ENCODE measurements around the gene DHRS13.
"Not testable (repeated sequence)": the region's sequence is repeated elsewhere in the genome, so short reads cannot be mapped to it uniquely, and the experiment has no call there.

DHRS13 gene

DNA sequence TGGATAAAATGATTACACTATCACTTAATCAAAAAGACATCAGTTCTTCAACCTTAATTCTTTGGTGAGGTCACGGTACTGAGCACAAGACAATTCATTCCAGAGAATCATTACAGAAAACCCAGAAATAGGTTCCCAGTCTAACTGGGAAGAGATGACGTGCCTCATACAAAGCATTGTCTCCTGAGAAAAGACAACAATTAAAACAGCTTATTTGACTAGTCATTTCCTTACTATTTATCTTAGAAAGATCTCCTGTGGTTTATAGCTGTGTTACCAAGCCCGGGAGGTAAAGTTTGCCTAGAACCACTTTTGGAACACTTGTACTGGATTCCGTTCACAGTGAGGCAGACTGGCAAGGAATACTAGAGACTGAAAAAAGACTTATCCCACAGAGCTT lies 43.4 kb upstream of the DHRS13 start:
- H3K36me3 ChIP-seq (ENCODE audit: control insufficient read depth, insufficient read depth, low read length): peaks cover 53% of the 10 kb centered on the region
- peaks cover 14% of the 10 kb centered on the region for H3K4me1 ChIP-seq (ENCODE audit: control insufficient read depth, insufficient read depth, low read length)
- H3K9ac ChIP-seq (ENCODE audit: low read depth, low read length): no peak overlapping the region
- H3K9me3 ChIP-seq (ENCODE audit: control insufficient read depth, insufficient read depth, low read length): no peaks in the 10 kb centered on the region
- no peaks in the 10 kb centered on the region for H3K27me3 ChIP-seq (ENCODE audit: control insufficient read depth, insufficient read depth, low read length)
- H3K27ac ChIP-seq (ENCODE audit: low read depth, low read length): peak overlapping the region; percentile 38
- no peak overlapping the region for H3K4me3 ChIP-seq (ENCODE audit: low read depth, low read length)

GRCh38 chr17:28944862-28945741 lies 42.2 kb upstream of the DHRS13 start:
- Histone ChIP-seq H3K36me3 (ENCODE audit: control insufficient read depth, insufficient read depth, low read length) (peaks cover 62% of the 10 kb centered on the region), H3K4me1 (ENCODE audit: control insufficient read depth, insufficient read depth, low read length) (peaks cover 25% of the 10 kb centered on the region), H3K27ac (ENCODE audit: low read depth, low read length) (no peak overlapping the region), H3K27me3 (ENCODE audit: control insufficient read depth, insufficient read depth, low read length) (no peaks in the 10 kb centered on the region), H3K9ac (ENCODE audit: low read depth, low read length) (no peak overlapping the region), H3K9me3 (ENCODE audit: control insufficient read depth, insufficient read depth, low read length) (no peaks in the 10 kb centered on the region), H3K4me3 (ENCODE audit: low read depth, low read length) (no peak overlapping the region)

DNA sequence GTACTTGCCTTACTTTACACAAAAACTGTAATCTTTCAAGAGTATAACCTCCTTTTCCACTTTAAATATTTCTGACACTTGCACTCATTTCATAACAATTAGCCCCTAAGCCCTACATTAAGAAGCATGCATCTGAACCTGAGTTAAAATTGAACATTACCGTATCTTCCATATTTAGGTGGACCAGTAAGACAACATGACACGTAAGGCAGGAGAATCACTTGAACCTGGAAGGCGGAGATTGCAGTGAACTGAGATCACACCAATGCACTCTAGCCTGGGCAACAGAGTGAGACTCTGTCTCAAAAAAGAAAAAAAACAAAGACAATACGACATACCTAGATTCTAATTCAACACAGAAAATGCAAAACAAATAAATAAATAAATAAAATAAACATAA lies 41.5 kb upstream of the DHRS13 start:
- Histone ChIP-seq H3K9me3 (ENCODE audit: control insufficient read depth, insufficient read depth, low read length) (no peaks in the 10 kb centered on the region), H3K9ac (ENCODE audit: low read depth, low read length) (no peak overlapping the region), H3K36me3 (ENCODE audit: control insufficient read depth, insufficient read depth, low read length) (peaks cover 69% of the 10 kb centered on the region), H3K4me3 (ENCODE audit: low read depth, low read length) (no peak overlapping the region), H3K27me3 (ENCODE audit: control insufficient read depth, insufficient read depth, low read length) (no peaks in the 10 kb centered on the region), H3K27ac (ENCODE audit: low read depth, low read length) (no peak overlapping the region), H3K4me1 (ENCODE audit: control insufficient read depth, insufficient read depth, low read length) (peaks cover 32% of the 10 kb centered on the region)

- no peak overlapping the region for H3K27ac ChIP-seq (ENCODE audit: low read depth, low read length)
- no peaks in the 10 kb centered on the region for H3K9me3 ChIP-seq (ENCODE audit: control insufficient read depth, insufficient read depth, low read length)
- no peaks in the 10 kb centered on the region for H3K27me3 ChIP-seq (ENCODE audit: control insufficient read depth, insufficient read depth, low read length)
- peaks cover 35% of the 10 kb centered on the region for H3K4me1 ChIP-seq (ENCODE audit: control insufficient read depth, insufficient read depth, low read length)
- H3K9ac ChIP-seq (ENCODE audit: low read depth, low read length): no peak overlapping the region
- peaks cover 70% of the 10 kb centered on the region for H3K36me3 ChIP-seq (ENCODE audit: control insufficient read depth, insufficient read depth, low read length)
- no peak overlapping the region for H3K4me3 ChIP-seq (ENCODE audit: low read depth, low read length)
These were observed 40.0 kb upstream of the DHRS13 start for GRCh38 chr17:28942925-28943324.

- H3K9me3 ChIP-seq (ENCODE audit: control insufficient read depth, insufficient read depth, low read length): no peaks in the 10 kb centered on the region
- H3K4me1 ChIP-seq (ENCODE audit: control insufficient read depth, insufficient read depth, low read length): peaks cover 46% of the 10 kb centered on the region
- no peak overlapping the region for H3K9ac ChIP-seq (ENCODE audit: low read depth, low read length)
- H3K4me3 ChIP-seq (ENCODE audit: low read depth, low read length): no peak overlapping the region
- no peaks in the 10 kb centered on the region for H3K27me3 ChIP-seq (ENCODE audit: control insufficient read depth, insufficient read depth, low read length)
- peaks cover 58% of the 10 kb centered on the region for H3K36me3 ChIP-seq (ENCODE audit: control insufficient read depth, insufficient read depth, low read length)
- peak overlapping the region; percentile 23 for H3K27ac ChIP-seq (ENCODE audit: low read depth, low read length)
These were observed 38.4 kb upstream of the DHRS13 start for GRCh38 chr17:28941251-28941650.

DNA sequence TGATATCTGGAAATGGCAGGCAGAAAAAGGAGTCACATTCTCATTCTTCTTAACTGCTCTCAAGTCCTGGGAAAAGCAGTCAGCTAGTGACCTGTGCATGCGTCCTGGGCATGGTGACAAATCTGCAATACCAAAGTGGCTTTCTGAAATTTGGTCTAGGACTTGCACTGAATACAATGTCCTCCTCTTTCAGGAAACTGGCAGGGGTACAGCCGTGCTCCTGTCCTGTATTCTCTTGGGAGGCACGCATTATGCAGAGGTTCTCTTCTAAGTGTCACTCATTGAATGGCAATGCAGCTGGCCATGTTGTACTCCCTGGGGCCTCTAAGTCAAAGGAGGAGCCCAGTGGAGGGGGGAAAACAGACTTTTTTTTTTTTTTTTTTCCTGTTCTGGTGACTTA lies 37.8 kb upstream of the DHRS13 start:
- Histone ChIP-seq H3K27ac (ENCODE audit: low read depth, low read length) (peak overlapping the region; percentile 48), H3K36me3 (ENCODE audit: control insufficient read depth, insufficient read depth, low read length) (peaks cover 54% of the 10 kb centered on the region), H3K27me3 (ENCODE audit: control insufficient read depth, insufficient read depth, low read length) (no peaks in the 10 kb centered on the region), H3K4me1 (ENCODE audit: control insufficient read depth, insufficient read depth, low read length) (peaks cover 51% of the 10 kb centered on the region), H3K4me3 (ENCODE audit: low read depth, low read length) (no peak overlapping the region), H3K9ac (ENCODE audit: low read depth, low read length) (no peak overlapping the region), H3K9me3 (ENCODE audit: control insufficient read depth, insufficient read depth, low read length) (no peaks in the 10 kb centered on the region)

- Histone ChIP-seq H3K9ac (ENCODE audit: low read depth, low read length) (0 out of 2 replicates have a peak overlapping the region, but pooled peaks have one; percentile 32), H3K36me3 (ENCODE audit: control insufficient read depth, insufficient read depth, low read length) (peaks cover 49% of the 10 kb centered on the region), H3K4me3 (ENCODE audit: low read depth, low read length) (no peak overlapping the region), H3K4me1 (ENCODE audit: control insufficient read depth, insufficient read depth, low read length) (peaks cover 53% of the 10 kb centered on the region), H3K27ac (ENCODE audit: low read depth, low read length) (peak overlapping the region; percentile 48), H3K9me3 (ENCODE audit: control insufficient read depth, insufficient read depth, low read length) (no peaks in the 10 kb centered on the region), H3K27me3 (ENCODE audit: control insufficient read depth, insufficient read depth, low read length) (no peaks in the 10 kb centered on the region)
These were observed 37.3 kb upstream of the DHRS13 start for GRCh38 chr17:28940142-28940541.

- H3K4me1 ChIP-seq (ENCODE audit: control insufficient read depth, insufficient read depth, low read length): peaks cover 53% of the 10 kb centered on the region
- peaks cover 37% of the 10 kb centered on the region for H3K36me3 ChIP-seq (ENCODE audit: control insufficient read depth, insufficient read depth, low read length)
- H3K27me3 ChIP-seq (ENCODE audit: control insufficient read depth, insufficient read depth, low read length): no peaks in the 10 kb centered on the region
- no peak overlapping the region for H3K9ac ChIP-seq (ENCODE audit: low read depth, low read length)
- no peaks in the 10 kb centered on the region for H3K9me3 ChIP-seq (ENCODE audit: control insufficient read depth, insufficient read depth, low read length)
- H3K27ac ChIP-seq (ENCODE audit: low read depth, low read length): no peak overlapping the region
- no peak overlapping the region for H3K4me3 ChIP-seq (ENCODE audit: low read depth, low read length)
These were observed 35.7 kb upstream of the DHRS13 start for GRCh38 chr17:28938552-28938951.

DNA sequence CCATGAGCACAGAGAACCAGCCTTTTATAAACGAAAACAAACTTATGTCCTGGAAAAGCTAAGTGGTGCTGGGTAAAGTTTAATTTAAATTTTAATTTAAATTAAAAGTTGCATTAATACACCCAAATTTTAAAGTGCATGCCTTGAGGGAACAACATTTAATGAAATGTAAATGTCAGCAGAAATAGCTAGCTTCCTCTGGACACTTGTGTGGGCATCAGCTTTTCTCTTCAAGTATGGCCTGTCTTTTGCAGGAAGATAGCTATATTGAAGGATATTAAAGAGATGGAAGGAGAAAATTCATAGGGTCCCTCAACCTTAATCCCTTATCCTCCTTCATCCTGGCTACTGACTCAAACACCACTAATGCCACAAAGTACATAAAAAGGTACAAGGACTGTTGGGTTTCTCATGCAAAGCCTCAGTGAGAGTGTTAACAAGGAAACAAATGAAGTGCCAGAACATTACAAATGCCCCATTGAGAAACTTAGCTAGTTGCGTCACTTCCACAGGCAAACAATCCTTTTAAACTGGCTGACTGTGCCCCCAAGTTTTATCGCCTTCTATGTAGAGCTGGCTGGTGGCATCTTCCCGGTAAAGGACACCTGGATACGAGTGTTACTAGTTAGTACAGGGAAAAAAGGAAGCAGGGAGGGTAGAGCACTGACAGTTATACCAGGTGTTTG lies 34.3 kb upstream of the DHRS13 start:
- Histone ChIP-seq H3K9me3 (ENCODE audit: control insufficient read depth, insufficient read depth, low read length) (no peaks in the 10 kb centered on the region), H3K36me3 (ENCODE audit: control insufficient read depth, insufficient read depth, low read length) (peaks cover 34% of the 10 kb centered on the region), H3K9ac (ENCODE audit: low read depth, low read length) (no peak overlapping the region), H3K4me1 (ENCODE audit: control insufficient read depth, insufficient read depth, low read length) (peaks cover 53% of the 10 kb centered on the region), H3K27ac (ENCODE audit: low read depth, low read length) (peak overlapping the region; percentile 37), H3K4me3 (ENCODE audit: low read depth, low read length) (no peak overlapping the region), H3K27me3 (ENCODE audit: control insufficient read depth, insufficient read depth, low read length) (no peaks in the 10 kb centered on the region)

- peaks cover 50% of the 10 kb centered on the region for H3K4me1 ChIP-seq (ENCODE audit: control insufficient read depth, insufficient read depth, low read length)
- no peak overlapping the region for H3K9ac ChIP-seq (ENCODE audit: low read depth, low read length)
- peaks cover 34% of the 10 kb centered on the region for H3K36me3 ChIP-seq (ENCODE audit: control insufficient read depth, insufficient read depth, low read length)
- H3K27ac ChIP-seq (ENCODE audit: low read depth, low read length): no peak overlapping the region
- H3K27me3 ChIP-seq (ENCODE audit: control insufficient read depth, insufficient read depth, low read length): no peaks in the 10 kb centered on the region
- H3K9me3 ChIP-seq (ENCODE audit: control insufficient read depth, insufficient read depth, low read length): no peaks in the 10 kb centered on the region
- H3K4me3 ChIP-seq (ENCODE audit: low read depth, low read length): no peak overlapping the region
These were observed 33.0 kb upstream of the DHRS13 start for GRCh38 chr17:28935744-28936460.

GRCh38 chr17:28934508-28934907 lies 31.6 kb upstream of the DHRS13 start:
- H3K4me1 ChIP-seq (ENCODE audit: control insufficient read depth, insufficient read depth, low read length): peaks cover 37% of the 10 kb centered on the region
- H3K9me3 ChIP-seq (ENCODE audit: control insufficient read depth, insufficient read depth, low read length); H3K27ac ChIP-seq (ENCODE audit: low read depth, low read length); H3K4me3 ChIP-seq (ENCODE audit: low read depth, low read length); H3K27me3 ChIP-seq (ENCODE audit: control insufficient read depth, insufficient read depth, low read length); H3K9ac ChIP-seq (ENCODE audit: low read depth, low read length): not testable (repeated sequence)
- peaks cover 21% of the 10 kb centered on the region for H3K36me3 ChIP-seq (ENCODE audit: control insufficient read depth, insufficient read depth, low read length)
